Mesothelial cell of epicardium (in vitro differentiated cells): ENCODE measurements around the gene XYLT1. TPM values are rescaled to one million over a fixed set of nuclear protein-coding genes. Genes with fewer than 3 reads are reported as not detected.

Experiments
- DNase-seq, 2 experiments: peaks; one replicate each; pipeline ENCODE4 v3.0.0; 2021; ENCODE audit warnings: low spot score in 2 of 2; ENCODE audit not compliant: unreplicated experiment in 2 of 2
- H3K27ac Mint-ChIP-seq: 2 replicates; pipeline ENCODE4 v1.8.0; 2021; ENCODE audit warnings: mixed read lengths
- H3K27me3 Mint-ChIP-seq: 2 replicates; pipeline ENCODE4 v1.8.0; 2021; ENCODE audit warnings: low read depth, mixed read lengths
- H3K36me3 Mint-ChIP-seq: 2 replicates; pipeline ENCODE4 v1.8.0; 2021; ENCODE audit warnings: mixed read lengths
- H3K4me1 Mint-ChIP-seq: 2 replicates; pipeline ENCODE4 v1.8.0; 2021; ENCODE audit warnings: mixed read lengths
- H3K4me3 Mint-ChIP-seq: 2 replicates; pipeline ENCODE4 v1.8.0; 2021; ENCODE audit warnings: mild to moderate bottlenecking, moderate library complexity, mixed read lengths
- H3K9me3 Mint-ChIP-seq: 2 replicates; pipeline ENCODE4 v1.8.0; 2021; ENCODE audit warnings: mixed read lengths
- total RNA-seq: library from RNA; stranded (reverse); gene quantifications from 3 replicates; pipeline ENCODE4 v1.2.1, GENCODE V29; 2021
- TF ChIP-seq, protein P1 (sequence below): fragments of 200-600 bp; sonication (generic); IDR thresholded peaks from one replicate; pipeline ENCODE4 v1.5.0; 2021; ENCODE audit warnings: antibody characterized with exemption; ENCODE audit not compliant: unreplicated experiment

Gene XYLT1
- total RNA-seq, 1 donor from 2014 or later = 15.2 TPM

DNA sequence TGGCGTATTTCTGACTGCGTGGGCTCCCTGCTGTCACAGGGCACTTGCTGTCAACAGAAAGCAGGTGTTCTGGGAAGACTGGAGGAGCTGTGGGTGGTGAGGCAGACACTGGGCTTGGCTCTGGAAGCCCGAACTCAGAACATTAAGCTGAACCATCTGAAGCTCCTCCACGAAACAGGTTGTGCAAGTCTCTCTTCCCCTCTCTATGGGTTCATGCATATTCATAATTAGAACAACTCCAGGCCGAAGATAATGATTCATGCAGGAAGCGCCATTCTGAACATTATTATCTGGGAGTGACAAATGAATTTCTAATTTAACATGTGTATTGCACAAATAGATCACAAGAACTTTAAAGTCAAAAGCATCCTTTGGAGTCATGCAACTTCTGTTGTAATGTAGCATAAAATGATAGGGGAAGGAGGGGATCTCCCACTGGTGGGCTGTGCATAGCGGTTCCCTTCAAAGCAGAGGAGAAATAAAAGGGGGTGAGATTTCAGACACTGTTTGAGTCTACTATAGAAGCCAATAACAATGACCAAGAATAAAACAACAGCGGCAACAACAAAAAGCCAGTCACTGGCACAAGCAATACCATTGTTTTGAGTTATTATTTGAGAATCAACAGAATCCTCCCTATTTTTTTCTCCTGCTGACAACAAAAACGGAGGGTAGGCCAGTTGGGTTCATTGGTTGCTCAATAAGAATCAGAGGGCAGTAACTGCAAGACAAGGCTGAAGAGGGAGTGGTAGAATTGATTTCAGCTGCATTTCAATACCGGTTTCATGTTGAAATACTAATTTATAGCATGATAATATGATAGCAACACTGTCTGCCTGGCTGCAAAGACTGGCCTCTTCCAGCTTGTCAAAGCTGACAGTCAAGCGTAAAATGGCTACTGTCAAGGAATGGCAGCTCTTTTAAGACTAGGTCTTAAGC, 407.3 kb downstream of the XYLT1 start:
- H3K4me3 Mint-ChIP-seq = no peak overlapping the region
- peaks cover 18% of the 10 kb centered on the region for H3K27me3 Mint-ChIP-seq
- TF ChIP-seq, protein P1, sequence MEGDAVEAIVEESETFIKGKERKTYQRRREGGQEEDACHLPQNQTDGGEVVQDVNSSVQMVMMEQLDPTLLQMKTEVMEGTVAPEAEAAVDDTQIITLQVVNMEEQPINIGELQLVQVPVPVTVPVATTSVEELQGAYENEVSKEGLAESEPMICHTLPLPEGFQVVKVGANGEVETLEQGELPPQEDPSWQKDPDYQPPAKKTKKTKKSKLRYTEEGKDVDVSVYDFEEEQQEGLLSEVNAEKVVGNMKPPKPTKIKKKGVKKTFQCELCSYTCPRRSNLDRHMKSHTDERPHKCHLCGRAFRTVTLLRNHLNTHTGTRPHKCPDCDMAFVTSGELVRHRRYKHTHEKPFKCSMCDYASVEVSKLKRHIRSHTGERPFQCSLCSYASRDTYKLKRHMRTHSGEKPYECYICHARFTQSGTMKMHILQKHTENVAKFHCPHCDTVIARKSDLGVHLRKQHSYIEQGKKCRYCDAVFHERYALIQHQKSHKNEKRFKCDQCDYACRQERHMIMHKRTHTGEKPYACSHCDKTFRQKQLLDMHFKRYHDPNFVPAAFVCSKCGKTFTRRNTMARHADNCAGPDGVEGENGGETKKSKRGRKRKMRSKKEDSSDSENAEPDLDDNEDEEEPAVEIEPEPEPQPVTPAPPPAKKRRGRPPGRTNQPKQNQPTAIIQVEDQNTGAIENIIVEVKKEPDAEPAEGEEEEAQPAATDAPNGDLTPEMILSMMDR = no peak
- H3K4me1 Mint-ChIP-seq = no peaks in the 10 kb centered on the region
- H3K27ac Mint-ChIP-seq = no peak overlapping the region
- H3K36me3 Mint-ChIP-seq = no peaks in the 10 kb centered on the region
- H3K9me3 Mint-ChIP-seq = peaks cover 3% of the 10 kb centered on the region
- no peak for DNase-seq

DNA sequence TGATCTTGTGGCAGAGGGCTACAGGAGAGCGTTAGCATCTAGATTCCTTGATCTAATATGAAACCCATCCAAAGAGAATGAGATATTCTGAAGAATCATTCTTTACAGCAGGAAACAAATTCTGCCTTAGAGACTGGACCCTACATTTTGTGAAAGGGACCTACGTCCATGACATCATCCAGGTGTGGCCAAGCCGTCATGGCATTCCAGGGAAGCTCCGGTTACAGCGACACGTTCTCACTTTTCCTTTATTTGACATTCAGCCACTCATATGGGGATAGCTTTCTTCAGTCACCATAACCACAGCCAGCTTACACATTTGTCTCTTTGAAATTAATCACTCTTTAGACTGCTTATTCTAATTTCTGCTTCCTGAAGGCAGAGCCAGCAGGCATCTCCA, 408.1 kb downstream of the XYLT1 start:
- Mint-ChIP-seq H3K9me3 (peaks cover 3% of the 10 kb centered on the region), H3K36me3 (no peaks in the 10 kb centered on the region), H3K4me3 (no peak overlapping the region), H3K27ac (no peak overlapping the region), H3K4me1 (no peaks in the 10 kb centered on the region), H3K27me3 (peaks cover 18% of the 10 kb centered on the region)
- DNase-seq = no peak
- TF ChIP-seq, protein P1 = no peak

DNA sequence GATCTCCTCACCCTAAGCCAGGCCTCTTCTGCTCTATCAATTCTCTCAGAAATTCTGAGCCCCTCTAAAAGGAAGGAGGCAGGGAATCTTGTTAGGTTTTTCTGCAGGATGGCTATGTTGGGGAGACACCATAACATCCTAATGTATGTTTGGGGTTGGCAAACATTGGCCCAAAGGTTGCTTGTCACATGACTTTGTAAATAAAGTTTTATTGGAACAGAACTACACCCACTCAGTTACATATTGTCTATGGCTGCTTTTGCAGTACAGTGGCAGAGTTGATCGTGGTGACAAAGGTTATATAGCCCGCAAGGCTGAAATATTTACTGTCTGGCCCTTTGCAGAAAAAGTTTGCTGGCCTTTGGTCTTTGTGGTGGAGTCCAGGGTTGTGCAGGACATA, 409.4 kb downstream of the XYLT1 start:
- DNase-seq = no peak
- Mint-ChIP-seq H3K9me3 (peaks cover 3% of the 10 kb centered on the region), H3K36me3 (no peaks in the 10 kb centered on the region), H3K27ac (no peak overlapping the region), H3K4me3 (no peak overlapping the region), H3K4me1 (no peaks in the 10 kb centered on the region), H3K27me3 (peaks cover 18% of the 10 kb centered on the region)
- TF ChIP-seq, protein P1 = no peak

DNA sequence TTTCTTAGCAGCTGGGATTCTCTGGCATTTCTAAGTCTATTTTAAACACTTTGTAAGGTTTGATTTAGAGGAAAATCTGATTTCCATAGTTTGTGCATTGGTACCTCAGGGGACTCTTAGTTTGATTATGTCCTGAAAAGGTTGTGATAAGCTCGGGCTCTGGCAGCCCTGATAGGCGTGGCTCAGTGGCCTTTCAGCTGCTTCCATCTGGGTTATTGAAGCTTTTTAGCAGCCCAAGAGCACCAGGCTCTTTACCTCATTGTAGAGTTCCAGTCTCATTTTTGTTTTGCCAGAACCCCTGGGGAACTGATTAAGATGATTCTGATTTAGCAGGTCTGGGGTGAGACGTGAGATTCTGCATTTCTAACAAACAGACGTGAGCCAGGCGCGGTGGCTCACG, 412.3 kb downstream of the XYLT1 start:
- Mint-ChIP-seq H3K27ac (no peak overlapping the region), H3K9me3 (peaks cover 7% of the 10 kb centered on the region), H3K36me3 (no peaks in the 10 kb centered on the region), H3K4me3 (no peak overlapping the region), H3K27me3 (peaks cover 12% of the 10 kb centered on the region), H3K4me1 (no peaks in the 10 kb centered on the region)
- no peak for DNase-seq
- TF ChIP-seq, protein P1 = no peak

DNA sequence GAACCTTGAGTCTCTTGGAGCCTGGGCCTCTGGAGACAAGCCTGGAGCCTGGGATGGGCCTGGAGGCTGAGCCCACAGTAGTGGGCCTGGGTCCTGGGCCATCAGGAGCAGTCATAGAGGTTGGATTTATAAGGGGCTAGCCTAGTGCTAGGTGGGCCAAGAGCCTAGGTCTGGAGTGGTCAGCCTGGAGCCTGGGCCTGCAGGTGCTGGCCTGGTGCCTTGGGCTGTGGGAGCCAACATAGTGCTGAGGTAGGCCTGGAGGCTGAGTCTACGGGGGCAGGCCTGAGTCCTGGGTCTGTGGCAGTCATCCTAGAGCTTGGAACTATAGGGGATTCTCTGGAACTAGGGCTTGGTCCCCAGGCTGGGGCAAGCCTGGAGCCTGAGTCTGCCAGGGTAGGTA, 414.1 kb downstream of the XYLT1 start:
- TF ChIP-seq, protein P1 = no peak
- DNase-seq = no peak
- peaks cover 2% of the 10 kb centered on the region for H3K27me3 Mint-ChIP-seq
- peaks cover 7% of the 10 kb centered on the region for H3K9me3 Mint-ChIP-seq
- no peaks in the 10 kb centered on the region for H3K4me1 Mint-ChIP-seq
- no peak overlapping the region for H3K27ac Mint-ChIP-seq
- no peaks in the 10 kb centered on the region for H3K36me3 Mint-ChIP-seq
- no peak overlapping the region for H3K4me3 Mint-ChIP-seq
